Esophagus muscularis mucosa (tissue), 4 donors: ENCODE results near the gene RNF11.

ENCODE experiments used
- CTCF ChIP-seq, 3 experiments: fragments of 200-600 bp in 2 of 3; fragments of 450-650 bp in 1 of 3; sonication (generic) in 2 of 3; IDR thresholded peaks; one replicate each; pipeline ENCODE4 v1.5.1; 2017 to 2019; ENCODE audit warnings: antibody characterized with exemption in 3 of 3, mild to moderate bottlenecking in 2 of 3, moderate library complexity in 1 of 3
- EP300 ChIP-seq: sonication (generic); formaldehyde crosslinking; IDR thresholded peaks from one replicate; pipeline ENCODE4 v1.6.1; 2017; ENCODE audit warnings: antibody characterized with exemption
- POLR2A ChIP-seq: fragments of 450-650 bp; IDR thresholded peaks from one replicate; pipeline ENCODE4 v1.6.1; 2017; ENCODE audit warnings: antibody characterized with exemption, moderate library complexity, mild to moderate bottlenecking, low read depth
- POLR2AphosphoS5 ChIP-seq, 2 donors: sonication (generic); formaldehyde crosslinking; IDR thresholded peaks; one replicate each; pipeline ENCODE4 v1.6.1; 2017; ENCODE audit warnings: antibody characterized with exemption in 2 of 2

- TF ChIP-seq CTCF (IDR thresholded peaks at IDR 0.05) (no peak), POLR2A (no peak), EP300 (no peak), POLR2AphosphoS5 (IDR thresholded peaks at IDR 0.05) (no peak)
These were observed 81.7 kb downstream of the RNF11 start for GRCh38 chr1:51317798-51318197.
